Activated naive CD4-positive, alpha-beta T cell treated with Interleukin-2 at 50 U/mL for 16 hours (primary cell): ENCODE measurements around the gene CDK4.

Source experiments
- DNase-seq: peaks from one replicate; pipeline ENCODE4 v3.0.0-alpha.2; 2020

The CDK4 gene

DNA sequence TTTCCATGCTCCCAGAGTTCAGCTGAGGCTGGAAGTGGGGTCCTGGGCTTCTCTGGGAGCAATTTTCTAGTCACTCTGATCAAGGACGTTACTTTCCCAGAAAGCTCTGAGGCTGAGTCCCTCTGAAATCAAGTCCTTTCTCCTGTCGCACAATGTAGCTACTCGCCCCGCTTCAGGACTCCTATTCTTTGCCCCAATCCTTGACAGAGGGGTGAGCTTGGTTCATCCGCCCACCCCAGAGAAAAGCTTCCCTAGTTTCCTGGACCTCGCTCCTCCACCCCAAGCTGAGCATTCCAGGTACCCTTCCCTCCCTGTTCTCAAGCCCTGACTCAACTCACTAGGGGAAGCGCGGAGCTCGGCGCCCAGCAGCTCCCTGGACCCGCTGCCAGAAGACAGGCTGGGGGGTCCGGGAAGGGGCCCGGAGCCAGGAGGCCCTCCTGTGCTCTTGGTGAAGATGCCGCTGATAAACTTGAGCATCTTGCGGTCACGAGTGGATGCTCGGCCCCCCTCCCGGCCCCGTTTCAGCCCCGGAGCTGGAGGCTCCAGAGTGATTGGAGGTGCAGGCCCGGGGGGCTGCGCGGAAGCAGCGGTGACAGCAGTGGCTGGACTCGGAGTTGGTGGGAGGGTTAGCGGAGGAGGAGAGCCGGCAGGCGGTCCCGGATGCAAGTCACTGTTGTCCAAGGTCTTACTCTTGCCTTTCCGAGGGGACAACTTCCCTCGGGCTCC is 15.2 kb downstream of the CDK4 start:
- DNase-seq: no peak

DNA sequence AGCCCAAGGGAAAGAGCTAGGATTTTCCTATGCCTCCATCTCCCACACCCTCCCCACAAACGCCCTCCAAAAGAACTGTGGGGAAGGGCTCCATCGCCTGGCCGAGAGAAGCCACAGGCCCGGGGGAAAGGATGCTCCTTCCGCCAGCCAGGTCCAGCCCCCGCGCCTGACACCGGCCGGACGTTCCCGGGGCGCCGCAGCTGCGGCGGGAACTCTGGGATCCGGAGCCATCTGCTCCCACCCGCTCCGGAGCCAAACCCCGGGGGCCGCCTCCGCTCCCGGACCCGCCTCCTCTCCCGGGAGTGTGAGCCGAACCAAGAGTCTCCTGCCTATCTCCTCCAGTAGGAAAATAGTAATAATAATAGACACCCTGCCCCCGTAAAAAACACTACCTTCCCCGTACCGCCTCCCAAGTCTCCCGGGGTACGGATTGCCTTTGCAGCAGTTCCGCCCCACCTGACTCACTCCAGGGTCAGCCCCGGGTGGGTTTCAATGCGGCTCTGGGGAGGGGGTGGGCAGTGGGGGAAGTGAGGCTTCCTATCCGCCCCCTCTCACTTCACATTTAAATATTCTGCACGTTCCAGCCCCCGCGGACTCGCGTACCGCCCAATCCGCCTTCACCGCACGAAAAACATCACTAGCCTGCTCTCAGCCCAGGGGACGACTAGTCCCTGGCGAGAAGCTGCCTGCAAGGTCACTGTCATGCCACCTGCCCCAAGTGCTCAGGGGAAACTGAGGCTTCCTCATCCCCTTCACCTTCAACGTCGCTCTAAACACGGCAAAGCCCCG is 16.0 kb downstream of the CDK4 start:
- no peak for DNase-seq

DNA sequence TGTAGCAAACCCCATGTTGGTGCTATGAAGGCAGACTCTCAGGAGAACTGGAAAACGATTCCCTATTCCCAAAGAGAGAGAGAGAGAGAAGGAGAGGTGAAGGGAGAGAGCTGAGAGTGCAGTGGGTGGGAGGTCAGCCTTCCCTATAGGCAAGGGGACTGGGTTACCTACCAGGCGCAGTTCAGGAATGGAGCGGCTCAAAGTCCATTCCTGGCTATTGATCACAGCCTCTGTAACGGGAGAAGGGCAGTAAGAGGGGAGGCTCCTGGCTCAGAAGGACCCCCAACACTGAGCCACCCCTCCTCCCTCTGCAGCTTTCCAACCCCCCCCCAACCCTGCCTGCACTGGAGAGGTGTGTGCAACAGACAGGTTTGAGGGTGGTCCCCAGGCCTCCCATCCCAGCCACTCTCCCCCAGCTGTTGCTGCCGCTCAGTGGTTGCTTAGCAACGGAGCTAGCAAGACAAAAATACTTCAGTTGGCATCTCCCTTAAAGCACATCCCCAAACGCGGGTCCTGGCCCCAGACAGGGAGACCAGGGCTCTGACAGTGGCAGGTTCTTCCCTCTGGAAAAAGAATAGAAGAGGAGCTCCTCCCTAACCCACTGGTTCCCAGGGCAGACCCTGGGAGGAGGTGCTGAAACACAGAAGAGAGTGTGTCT is 16.8 kb downstream of the CDK4 start:
- no peak for DNase-seq

DNA sequence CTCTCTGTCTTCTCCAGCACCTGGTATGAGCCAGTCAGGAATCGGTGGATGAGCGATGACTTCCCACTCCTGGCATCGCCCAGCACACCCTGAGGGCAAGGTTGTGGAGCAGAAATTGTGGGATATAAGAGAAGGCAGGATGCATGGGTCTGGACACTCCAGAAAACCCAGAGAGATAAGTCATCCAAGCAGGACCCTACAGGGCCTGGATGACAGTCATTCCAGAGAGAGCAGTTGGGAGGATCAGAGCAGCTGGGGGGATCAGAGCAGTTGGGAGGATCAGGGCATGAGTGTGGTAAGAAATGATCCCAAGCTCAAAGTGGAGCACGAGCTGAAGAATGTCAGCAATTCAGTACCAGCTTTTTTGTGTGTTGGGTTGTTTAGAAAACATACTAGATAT is 17.5 kb downstream of the CDK4 start:
- no peak for DNase-seq

DNA sequence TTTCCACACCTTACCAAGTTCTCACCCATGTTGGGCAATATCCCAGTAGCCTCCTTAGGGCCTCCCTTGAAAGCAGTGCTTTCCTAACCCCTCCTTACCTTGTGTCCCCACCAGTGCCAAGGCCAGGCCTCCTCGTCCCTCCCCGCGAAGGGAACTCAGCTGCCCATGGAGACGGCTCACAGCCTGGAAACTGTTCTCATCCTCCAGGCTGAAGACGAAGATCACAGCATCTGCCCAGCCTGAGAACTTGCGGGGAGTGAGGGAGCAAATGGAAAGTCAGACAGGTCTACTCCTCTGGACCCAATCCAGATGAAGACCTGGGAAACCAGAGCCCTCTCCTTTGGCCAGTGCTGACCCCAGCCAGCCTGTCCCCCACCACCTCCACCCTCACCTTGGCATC is 18.2 kb downstream of the CDK4 start:
- DNase-seq: no peak

DNA sequence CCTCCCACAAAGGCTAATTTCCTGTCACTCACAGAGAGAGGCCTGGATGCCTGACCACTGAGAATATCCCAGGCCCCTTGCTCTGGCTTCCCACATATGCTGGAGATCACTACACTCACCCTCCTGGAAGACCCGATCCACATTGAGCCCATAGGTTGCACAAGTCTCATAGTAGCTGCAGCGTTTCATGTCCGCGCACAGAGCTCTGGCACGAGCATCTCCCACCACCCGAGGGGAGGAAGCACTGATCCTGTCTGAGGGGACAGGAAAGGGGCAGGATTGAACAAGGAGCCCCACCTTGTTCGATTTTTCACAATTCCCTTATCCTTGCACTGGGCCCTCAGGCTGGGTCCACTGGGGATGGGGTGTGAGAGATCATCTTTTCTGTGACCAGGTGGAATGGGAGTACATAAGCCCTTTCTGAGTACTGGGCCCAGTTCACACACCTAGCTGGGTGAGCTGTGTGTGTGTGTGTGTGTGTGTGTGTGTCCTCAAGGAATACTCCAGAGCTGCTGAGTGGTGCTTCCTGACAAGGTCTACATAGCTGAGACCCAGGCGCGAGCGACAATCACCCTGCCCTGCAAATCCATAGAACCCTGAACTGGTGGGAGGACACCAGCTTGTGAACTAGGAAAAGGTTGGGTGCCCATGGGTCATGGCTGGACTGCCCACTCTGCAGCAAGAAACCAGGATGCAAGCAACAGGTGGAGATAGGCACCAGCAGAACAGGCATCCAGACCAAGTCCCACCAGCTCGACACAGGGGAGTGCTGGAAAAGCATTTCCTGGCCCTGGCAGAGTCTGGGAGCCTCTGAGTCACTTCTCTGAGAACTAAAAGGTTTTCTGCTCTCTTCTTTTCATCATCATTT is 19.1 kb downstream of the CDK4 start:
- DNase-seq: no peak

DNA sequence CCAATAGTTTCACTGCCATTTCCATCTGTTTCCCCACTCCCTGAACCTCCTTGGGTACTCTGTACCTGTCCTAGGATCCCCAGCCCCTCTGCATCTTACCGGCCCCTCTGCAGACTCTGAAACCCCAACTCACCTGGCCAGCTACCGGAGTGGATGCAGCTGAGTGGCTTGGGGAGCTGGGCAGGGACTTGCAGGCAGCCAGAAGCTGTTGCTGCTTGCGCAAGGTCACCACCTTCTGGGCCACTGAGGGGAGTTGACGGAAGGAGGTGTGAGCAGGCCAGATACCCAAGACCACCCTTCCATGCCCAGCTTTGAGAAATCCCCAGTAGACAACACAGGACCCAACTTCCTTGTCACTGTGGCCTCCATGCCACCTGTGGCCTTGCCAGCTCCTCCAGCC is 19.8 kb downstream of the CDK4 start:
- no peak for DNase-seq

DNA sequence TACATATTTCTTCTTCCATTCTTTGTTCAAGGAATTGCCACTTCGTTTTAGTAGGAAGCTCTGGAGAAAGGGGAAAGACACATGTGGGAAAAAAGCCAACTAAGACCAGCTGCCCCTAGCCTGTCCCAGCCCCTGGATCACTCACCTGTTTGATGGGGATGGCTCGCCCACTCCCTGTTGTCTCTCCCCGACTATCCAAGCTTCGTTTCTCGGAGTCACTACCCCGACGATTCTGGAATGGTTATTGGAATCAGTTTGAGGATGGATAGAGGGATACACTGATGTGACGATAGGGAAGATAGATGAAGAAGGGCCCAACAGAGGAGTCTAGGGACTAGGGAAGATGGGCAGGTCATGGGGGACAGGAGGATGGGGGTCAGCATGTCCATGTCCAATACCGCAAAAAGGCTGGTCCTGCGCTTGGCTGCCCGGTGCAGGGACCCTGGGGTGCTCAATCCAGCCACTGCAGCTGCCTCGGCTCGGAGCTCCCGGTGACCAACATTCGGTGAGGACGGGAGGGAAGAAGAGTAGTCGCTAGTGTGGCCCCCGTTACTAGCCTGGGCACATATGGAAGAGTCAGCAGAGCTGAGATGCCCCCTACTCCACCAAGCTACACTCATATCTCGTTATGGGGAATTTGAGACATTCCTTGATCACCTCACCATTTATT is 20.6 kb downstream of the CDK4 start:
- no peak for DNase-seq

DNA sequence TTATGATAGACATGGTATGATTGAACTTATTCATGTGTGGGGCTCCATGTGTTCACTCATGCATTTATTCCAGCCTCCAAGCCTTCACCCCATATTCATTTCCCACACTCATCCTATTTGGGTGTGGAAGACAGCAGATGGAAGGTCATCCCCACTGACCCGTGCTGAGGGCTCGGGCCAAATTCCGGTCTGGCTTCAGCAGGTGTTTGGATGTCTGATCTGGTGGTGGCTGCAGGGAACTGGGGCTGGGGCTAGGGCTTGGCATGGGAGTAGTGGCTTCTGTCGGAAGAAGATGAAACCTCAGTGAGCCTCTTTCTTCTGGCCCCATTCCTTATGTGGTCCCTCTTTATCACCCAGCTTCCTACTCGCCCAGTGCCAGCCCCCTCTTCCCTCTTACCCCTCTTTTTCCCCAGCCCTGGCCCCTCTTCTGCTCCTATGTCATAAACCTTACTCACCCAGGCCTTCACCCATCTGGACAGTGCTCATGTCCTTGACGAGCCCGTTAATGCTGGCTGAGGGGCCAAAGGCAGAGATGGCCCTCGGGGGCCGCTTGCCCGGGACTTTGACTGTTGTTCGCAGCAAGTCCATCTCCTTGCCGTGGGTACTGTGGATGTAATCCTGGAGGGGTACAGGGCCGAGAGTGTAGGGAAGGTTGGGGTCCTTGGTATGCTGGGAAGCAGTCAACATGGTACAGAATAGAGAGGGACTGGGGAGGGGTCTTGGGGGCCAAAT is 21.6 kb downstream of the CDK4 start:
- no peak for DNase-seq

DNA sequence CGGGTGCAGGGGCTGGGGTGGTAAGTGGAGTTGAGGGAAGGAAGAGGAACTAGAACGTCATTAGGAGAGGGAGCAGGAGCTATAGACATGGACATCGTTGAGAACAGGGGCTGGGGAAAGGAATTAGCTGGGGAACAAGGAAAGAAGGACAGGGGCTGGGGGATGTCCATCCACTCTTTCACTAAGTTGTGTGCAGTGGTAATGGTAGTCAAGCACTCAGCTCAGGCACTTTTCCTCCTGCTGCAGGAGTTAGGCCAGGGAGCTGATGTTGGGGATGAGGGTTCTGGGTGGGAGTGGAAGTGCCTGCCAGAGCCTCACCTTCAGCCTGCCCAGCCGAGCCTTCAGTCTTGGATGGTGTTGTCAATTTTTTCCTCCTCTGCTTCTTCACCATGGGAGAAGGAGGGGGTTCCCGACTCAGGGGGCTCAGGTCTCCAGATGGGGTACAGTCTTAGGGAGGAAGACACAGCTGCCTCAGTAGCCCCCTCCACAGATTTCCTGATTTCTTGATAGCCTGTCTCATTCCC is 22.7 kb downstream of the CDK4 start:
- no peak for DNase-seq

DNA sequence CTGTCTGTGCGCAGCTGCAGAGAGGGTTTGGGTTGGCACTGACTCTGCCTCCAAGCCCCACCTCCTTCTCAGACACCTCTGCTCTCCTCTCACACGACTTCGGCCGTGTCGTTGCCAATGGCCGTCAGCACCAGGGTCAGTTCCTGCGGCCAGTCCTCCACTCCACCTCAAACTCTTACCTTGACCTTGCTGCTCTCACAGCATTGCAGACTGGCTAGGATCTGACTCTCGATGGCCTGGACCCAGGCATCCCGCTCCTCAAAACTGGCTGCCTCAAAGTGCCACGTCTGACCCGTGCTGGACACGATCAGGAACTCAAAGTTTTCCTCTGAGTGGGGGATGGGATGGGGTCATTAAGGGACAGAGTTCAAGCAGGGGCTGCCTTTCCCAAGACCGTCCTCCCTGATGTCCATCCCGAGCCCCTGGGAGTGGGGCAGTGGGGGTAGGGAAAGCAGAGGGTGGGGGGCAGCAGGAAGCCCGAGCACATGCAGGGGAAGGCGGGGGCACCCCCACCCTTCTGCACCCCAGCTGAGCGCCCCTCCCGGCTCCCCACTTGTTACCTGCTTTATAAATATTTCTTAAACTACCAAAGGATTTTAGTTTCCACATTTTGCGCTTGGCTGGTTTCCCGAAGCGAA is 24.2 kb downstream of the CDK4 start:
- DNase-seq: no peak

DNA sequence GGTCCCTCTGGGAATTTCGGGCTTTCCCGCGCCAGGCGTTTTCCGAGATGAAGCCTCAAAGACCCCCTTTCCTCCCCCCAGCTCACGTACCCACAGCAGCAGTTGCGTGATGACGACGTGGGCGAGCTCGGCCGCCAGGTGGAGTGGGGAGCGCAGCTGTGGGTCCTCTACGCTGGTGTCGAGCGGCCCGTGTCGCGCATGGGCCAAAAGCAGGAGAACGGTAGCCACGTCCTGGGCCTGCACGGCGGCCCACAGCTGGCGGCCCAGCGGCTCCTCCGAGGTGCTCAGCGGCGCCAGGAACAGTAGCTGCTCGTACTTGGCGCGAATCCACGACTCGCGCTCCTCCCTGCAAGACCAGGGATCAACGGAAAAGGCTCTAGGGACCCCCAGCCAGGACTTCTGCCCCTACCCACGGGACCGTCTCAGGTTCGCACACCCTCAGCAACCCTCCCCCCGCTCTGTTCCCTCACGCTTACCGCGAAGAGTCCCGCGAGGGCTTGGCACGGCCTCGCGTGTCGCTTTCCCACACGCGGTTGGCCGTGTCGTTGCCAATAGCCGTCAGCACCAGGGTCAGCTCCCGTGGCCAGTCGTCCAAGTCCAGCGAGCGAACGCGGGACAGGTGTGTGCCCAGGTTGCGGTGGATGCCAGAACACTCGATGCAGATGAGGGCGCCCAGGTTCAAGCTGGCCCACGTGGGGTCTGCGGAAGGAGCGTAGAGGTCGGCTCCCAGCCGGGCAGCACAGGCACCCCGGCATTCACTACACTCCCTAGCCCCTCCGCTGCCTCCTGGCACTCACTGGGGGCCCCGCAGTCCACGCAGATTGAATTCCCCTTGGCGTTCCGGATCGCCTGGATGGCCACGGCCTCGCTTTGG is 25.0 kb downstream of the CDK4 start:
- DNase-seq: no peak

DNA sequence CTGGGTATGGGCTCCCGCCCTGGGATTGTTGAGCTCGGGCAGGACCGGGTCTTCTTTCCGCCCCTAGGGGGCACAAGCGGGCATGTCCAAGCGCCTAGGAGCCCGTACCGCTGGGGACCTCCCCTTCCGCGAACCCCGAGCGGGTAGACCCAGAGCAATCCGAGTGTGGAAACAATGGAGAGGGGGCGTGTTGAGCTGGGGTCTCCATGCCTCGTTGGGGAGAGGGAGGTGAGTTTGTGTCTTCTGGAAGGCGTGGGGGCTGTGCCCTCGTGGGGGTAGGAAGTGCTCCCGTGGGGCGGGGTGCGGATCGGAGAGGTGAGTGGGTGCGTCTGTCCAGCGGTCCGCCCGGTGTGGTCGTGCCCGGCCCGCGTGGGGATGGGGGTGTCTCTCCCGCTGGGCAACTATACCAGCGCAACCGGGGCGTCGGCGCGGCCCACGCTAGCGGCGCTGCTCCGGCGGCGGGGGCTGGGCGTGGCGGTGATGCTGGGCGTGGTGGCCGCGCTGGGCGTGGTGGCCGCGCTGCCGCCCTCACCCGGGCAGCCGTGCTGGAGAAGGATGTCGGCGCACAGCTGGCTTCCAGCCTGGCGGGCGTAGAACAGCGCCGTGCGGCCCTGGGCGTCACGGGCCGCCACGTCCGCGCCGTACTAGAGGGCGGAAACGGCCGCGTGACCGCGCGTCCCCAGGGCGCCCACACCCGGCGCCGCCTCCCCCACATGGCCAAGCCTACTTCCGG is 25.8 kb downstream of the CDK4 start:
- DNase-seq: peak; percentile 14

DNA sequence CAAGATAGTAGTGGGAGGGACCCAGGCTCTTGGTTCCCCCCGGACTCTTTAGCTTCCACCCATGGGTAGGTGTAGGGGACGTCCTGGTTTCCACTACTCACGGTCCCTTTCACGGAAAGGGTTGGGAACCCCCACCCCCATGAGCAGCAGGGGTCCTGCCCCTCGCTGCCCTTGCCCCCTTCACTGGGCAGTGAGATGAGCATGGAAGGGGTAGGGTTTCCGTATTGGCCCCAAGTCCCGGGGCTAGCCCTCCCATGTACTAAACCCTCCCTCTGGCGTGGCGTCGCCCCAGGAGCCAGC is 26.3 kb downstream of the CDK4 start:
- no peak for DNase-seq

DNA sequence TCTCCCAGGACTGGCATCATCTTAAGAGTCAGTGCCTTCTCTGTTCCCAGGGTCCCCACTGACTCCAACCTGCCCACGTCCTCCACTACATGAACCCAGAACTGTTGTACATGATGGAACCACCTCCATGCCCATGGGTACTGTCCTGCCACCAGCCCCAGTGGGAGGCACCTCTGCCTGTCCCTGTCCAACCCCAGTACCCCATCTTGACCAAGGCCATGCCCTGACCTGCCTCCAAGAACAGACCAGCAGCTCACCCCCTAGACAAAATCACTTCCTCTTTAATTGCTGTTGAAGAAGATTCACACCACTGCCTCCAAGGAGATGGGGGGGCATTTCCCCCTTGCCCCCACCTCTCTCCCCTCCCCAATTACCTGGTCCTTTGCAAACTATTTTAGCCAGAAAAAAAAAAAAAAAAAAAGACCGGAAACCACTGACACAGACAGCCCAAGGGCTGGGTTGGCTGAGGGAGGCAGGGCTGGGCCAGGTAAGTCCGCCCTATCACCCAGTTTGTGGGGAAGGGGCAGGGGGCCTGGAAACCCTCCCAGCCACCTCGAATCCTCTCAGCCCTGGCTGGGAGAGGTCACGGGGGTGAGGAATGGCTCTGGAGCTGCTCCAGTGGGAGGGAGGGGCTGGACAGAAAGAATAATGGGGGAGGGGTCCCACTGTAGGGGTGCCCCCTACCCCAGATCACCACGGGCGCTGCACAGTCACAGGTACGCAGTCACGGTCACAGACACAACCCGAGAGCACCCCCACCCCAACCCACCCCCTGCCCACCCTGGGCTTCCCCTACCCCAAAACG is 27.0 kb downstream of the CDK4 start:
- DNase-seq: no peak

DNA sequence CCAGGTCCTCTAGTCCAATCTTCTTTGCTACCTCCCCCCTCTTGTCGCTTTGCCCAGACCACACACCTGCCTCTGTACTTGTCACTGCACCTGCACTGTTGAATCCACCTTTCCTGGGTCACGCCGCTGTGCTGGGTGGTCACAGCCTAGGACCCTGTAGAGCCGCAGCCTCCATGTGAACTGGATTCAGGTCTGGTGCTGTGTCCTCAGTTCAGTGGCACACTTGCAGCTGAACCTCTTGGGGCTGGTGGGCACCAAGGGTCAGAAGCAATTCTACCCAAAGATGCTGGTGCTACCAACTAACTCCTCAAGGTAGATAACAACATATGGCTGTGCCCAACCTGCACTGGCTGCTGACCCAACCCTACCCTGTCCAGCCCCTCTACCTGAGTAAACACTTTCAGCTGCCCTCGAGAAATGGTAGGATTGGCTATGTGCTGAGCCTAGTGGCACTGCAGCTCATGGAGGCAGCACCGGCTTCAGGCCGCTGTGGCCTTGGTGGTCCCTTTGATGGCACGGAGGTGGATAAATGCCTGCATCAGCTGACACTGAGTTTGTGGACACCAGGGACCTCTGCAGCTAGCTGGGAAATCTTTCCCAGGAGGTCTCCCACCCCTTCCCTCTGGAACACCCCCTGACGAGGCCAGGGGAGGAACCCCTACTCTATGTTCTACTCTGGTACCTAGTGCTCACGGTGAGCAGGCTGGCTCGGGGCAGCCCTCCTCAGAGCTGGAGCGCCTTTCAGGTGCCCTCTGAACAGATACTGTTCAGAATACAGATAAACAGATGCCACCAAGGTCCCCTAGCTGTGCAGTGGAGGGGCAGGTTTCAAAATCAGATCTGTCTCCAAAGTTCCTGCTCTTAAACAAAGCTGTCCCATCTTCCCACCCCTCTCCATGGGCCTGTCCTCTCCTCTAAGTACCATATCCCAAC is 27.8 kb downstream of the CDK4 start:
- no peak for DNase-seq

DNA sequence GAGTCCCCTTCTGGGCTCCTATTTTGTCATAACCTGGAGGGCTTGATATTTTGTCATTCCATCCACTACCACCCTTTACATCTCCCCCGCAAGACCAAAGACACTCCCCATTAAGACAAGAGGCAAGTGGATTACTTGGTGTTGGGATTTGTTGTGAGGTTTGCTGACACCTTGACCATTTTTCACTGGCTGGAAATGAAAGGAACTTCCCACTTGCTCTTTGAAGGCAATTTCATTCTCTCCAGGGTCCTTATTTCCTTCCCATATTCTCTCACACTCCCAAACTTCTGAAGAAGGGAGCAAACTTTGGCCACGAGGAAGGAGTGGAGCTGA is 28.5 kb downstream of the CDK4 start:
- no peak for DNase-seq
